NT2/D1 (cell line): ENCODE measurements around the gene SSR3.

Experiments
- YY1 ChIP-seq: IDR thresholded peaks from 2 replicates; pipeline ENCODE4 v1.6.1; 2011; ENCODE audit not compliant: insufficient read length, insufficient read depth
- ZNF274 ChIP-seq: IDR thresholded peaks from 2 replicates; pipeline ENCODE4 v1.6.1; 2011; ENCODE audit warnings: mild to moderate bottlenecking, low read depth, low read length

GRCh38 chr3:156581954-156582353 is 27.0 kb upstream of the SSR3 start:
- TF ChIP-seq ZNF274: no peak
- no peak for TF ChIP-seq YY1
